A673 (cell line): Measurements from ENCODE around the gene CYP2D6.

Experiments
- CTCF ChIP-seq: fragments of 300-800, 200-600 bp; sonication (generic); conservative IDR thresholded peaks from 2 replicates; pipeline ENCODE4 v1.5.1; 2017; ENCODE audit warnings: low read depth, mild to moderate bottlenecking, antibody characterized with exemption, low read length, moderate library complexity, mixed read lengths
- EZH2 ChIP-seq: fragments of 200-600 bp; sonication (generic); IDR thresholded peaks from 2 replicates; pipeline ENCODE4 v1.6.1; 2017; ENCODE audit warnings: borderline replicate concordance, low read depth, mild to moderate bottlenecking, mixed read lengths, antibody characterized with exemption, low read length; ENCODE audit not compliant: poor library complexity, severe bottlenecking

GRCh38 chr22:42156121-42156520 is 25.5 kb upstream of the CYP2D6 start:
- TF ChIP-seq CTCF (no peak), EZH2 (no peak)
